SK-N-SH treated with all-trans-retinoic acid at 6 μM for 48 hours (cell line): ENCODE results near the gene HSPA4.

ENCODE experiments used
- ATAC-seq: fragments of 200-7000 bp; cut with Tn5 transposase; 3 replicates; pipeline ENCODE4 v1.9.1; 2020; ENCODE audit warnings: mild to moderate bottlenecking, moderate library complexity
- ARNTL ChIP-seq: fragments of 450-650 bp; formaldehyde crosslinking; IDR thresholded peaks from 2 replicates; pipeline ENCODE4 v1.5.0; 2020; ENCODE audit warnings: low read depth, mild to moderate bottlenecking, moderate library complexity, borderline replicate concordance
- CSDC2 ChIP-seq: fragments of 250-450 bp; sonication (Bioruptor Pico); IDR thresholded peaks from 2 replicates; pipeline ENCODE4 v1.5.0; 2020; ENCODE audit warnings: mild to moderate bottlenecking, moderate library complexity
- ESRRG ChIP-seq: fragments of 250-450 bp; sonication (Bioruptor Pico); IDR thresholded peaks from 2 replicates; pipeline ENCODE4 v1.6.1; 2021; ENCODE audit warnings: mild to moderate bottlenecking
- GLIS3 ChIP-seq: fragments of 250-450 bp; sonication (Bioruptor Pico); IDR thresholded peaks from 2 replicates; pipeline ENCODE4 v1.5.0; 2020; ENCODE audit warnings: mild to moderate bottlenecking, moderate library complexity
- ISL1 ChIP-seq: fragments of 250-450 bp; sonication (Bioruptor Pico); IDR thresholded peaks from 2 replicates; pipeline ENCODE4 v2.1.2; 2022; ENCODE audit warnings: mild to moderate bottlenecking, moderate library complexity
- OSR1 ChIP-seq: fragments of 250-450 bp; sonication (Bioruptor Pico); IDR thresholded peaks from 2 replicates; pipeline ENCODE4 v1.8.0; 2022; ENCODE audit warnings: moderate library complexity, mild to moderate bottlenecking, inconsistent platforms
- PPARA ChIP-seq: fragments of 250-450 bp; sonication (Bioruptor Pico); IDR thresholded peaks from 2 replicates; pipeline ENCODE4 v1.5.0; 2020; ENCODE audit warnings: mild to moderate bottlenecking, borderline replicate concordance
- RARB ChIP-seq: fragments of 250-450 bp; sonication (Bioruptor Pico); IDR thresholded peaks from 2 replicates; pipeline ENCODE4 v1.8.0; 2021; ENCODE audit warnings: mild to moderate bottlenecking, moderate library complexity
- SNAI2 ChIP-seq: fragments of 250-450 bp; sonication (Bioruptor Pico); IDR thresholded peaks from 2 replicates; pipeline ENCODE4 v1.5.0; 2020; ENCODE audit warnings: mild to moderate bottlenecking, moderate library complexity
- TOX ChIP-seq: fragments of 250-450 bp; sonication (Bioruptor Pico); IDR thresholded peaks from 2 replicates; pipeline ENCODE4 v1.8.0; 2021; ENCODE audit warnings: mild to moderate bottlenecking, moderate library complexity, borderline replicate concordance
- ZC3H10 ChIP-seq: fragments of 250-450 bp; sonication (Bioruptor Pico); IDR thresholded peaks from 2 replicates; pipeline ENCODE4 v1.5.1; 2021; ENCODE audit warnings: mild to moderate bottlenecking, moderate library complexity
- ZFP3 ChIP-seq: fragments of 250-450 bp; sonication (Bioruptor Pico); IDR thresholded peaks from 2 replicates; pipeline ENCODE4 v1.5.0; 2020; ENCODE audit warnings: mild to moderate bottlenecking, moderate library complexity
- ZFP30 ChIP-seq: fragments of 450-650 bp; formaldehyde crosslinking; IDR thresholded peaks from 2 replicates; pipeline ENCODE4 v1.5.0; 2022; ENCODE audit warnings: mild to moderate bottlenecking, moderate library complexity
- ZNF565 ChIP-seq: fragments of 450-650 bp; formaldehyde crosslinking; conservative IDR thresholded peaks from 2 replicates; pipeline ENCODE4 v1.5.0; 2020; ENCODE audit warnings: low read depth, mild to moderate bottlenecking, moderate library complexity
- ZNF8 ChIP-seq: fragments of 450-650 bp; formaldehyde crosslinking; IDR thresholded peaks from 2 replicates; pipeline ENCODE4 v1.5.0; 2020; ENCODE audit warnings: mild to moderate bottlenecking, moderate library complexity
- TF ChIP-seq, protein P1 (sequence below): fragments of 250-450 bp; sonication (Bioruptor Pico); IDR thresholded peaks from 2 replicates; pipeline ENCODE4 v1.5.0; 2020; ENCODE audit warnings: mild to moderate bottlenecking, moderate library complexity
- TF ChIP-seq, protein P2 (sequence below): fragments of 250-450 bp; sonication (Bioruptor Pico); IDR thresholded peaks from 2 replicates; pipeline ENCODE4 v1.8.0; 2020; ENCODE audit warnings: mild to moderate bottlenecking, moderate library complexity, borderline replicate concordance
- TF ChIP-seq, protein P3 (sequence below): fragments of 250-450 bp; sonication (Bioruptor Pico); IDR thresholded peaks from 2 replicates; pipeline ENCODE4 v1.5.1; 2021; ENCODE audit warnings: mild to moderate bottlenecking, moderate library complexity
- TF ChIP-seq, protein P4 (sequence below): fragments of 250-450 bp; sonication (Bioruptor Pico); IDR thresholded peaks from 2 replicates; pipeline ENCODE4 v1.8.0; 2021; ENCODE audit warnings: low read depth, mild to moderate bottlenecking, moderate library complexity, borderline replicate concordance
- TF ChIP-seq, protein P5 (sequence below): fragments of 250-450 bp; sonication (Bioruptor Pico); IDR thresholded peaks from 2 replicates; pipeline ENCODE4 v1.5.1; 2020; ENCODE audit warnings: low read depth, mild to moderate bottlenecking, moderate library complexity

The HSPA4 gene

DNA sequence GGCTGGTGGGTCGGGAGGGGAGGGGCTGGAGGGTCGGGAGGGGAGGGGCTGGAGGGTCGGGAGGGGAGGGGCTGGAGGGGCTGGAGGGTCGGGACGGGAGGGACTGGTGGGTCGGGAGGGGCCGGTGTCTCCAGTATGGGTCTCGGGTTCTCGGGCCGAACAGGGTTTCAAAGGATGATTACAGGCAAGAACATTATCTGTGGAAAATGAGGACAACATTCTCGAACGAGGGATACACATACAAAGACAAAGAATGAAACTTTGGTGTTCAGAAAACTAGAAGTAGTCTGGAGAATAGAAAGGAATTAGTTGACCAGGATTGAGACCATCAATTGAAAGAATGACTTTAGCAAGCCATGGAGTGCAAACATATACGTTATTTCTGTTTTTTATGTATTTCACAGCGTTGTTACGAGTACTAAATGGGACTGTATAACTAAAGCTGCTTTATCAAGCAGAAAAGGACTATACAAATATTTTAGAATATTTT is 25.1 kb upstream of the HSPA4 start:
- ATAC-seq = peak; percentile 63
- TF ChIP-seq OSR1 (CRISPR knock-in tag) (no peak), CSDC2 (no peak), RARB (CRISPR knock-in tag) (no peak), GLIS3 (CRISPR knock-in tag) (no peak), ISL1 (no peak), ZFP30 (CRISPR knock-in tag) (no peak), ZFP3 (CRISPR knock-in tag) (no peak), ZC3H10 (CRISPR knock-in tag) (no peak), ESRRG (no peak)
- TF ChIP-seq, protein P1, sequence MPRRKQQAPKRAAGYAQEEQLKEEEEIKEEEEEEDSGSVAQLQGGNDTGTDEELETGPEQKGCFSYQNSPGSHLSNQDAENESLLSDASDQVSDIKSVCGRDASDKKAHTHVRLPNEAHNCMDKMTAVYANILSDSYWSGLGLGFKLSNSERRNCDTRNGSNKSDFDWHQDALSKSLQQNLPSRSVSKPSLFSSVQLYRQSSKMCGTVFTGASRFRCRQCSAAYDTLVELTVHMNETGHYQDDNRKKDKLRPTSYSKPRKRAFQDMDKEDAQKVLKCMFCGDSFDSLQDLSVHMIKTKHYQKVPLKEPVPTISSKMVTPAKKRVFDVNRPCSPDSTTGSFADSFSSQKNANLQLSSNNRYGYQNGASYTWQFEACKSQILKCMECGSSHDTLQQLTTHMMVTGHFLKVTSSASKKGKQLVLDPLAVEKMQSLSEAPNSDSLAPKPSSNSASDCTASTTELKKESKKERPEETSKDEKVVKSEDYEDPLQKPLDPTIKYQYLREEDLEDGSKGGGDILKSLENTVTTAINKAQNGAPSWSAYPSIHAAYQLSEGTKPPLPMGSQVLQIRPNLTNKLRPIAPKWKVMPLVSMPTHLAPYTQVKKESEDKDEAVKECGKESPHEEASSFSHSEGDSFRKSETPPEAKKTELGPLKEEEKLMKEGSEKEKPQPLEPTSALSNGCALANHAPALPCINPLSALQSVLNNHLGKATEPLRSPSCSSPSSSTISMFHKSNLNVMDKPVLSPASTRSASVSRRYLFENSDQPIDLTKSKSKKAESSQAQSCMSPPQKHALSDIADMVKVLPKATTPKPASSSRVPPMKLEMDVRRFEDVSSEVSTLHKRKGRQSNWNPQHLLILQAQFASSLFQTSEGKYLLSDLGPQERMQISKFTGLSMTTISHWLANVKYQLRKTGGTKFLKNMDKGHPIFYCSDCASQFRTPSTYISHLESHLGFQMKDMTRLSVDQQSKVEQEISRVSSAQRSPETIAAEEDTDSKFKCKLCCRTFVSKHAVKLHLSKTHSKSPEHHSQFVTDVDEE (CRISPR knock-in tag) = no peak
- TF ChIP-seq, protein P2, sequence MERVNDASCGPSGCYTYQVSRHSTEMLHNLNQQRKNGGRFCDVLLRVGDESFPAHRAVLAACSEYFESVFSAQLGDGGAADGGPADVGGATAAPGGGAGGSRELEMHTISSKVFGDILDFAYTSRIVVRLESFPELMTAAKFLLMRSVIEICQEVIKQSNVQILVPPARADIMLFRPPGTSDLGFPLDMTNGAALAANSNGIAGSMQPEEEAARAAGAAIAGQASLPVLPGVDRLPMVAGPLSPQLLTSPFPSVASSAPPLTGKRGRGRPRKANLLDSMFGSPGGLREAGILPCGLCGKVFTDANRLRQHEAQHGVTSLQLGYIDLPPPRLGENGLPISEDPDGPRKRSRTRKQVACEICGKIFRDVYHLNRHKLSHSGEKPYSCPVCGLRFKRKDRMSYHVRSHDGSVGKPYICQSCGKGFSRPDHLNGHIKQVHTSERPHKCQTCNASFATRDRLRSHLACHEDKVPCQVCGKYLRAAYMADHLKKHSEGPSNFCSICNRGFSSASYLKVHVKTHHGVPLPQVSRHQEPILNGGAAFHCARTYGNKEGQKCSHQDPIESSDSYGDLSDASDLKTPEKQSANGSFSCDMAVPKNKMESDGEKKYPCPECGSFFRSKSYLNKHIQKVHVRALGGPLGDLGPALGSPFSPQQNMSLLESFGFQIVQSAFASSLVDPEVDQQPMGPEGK (CRISPR knock-in tag) = no peak

DNA sequence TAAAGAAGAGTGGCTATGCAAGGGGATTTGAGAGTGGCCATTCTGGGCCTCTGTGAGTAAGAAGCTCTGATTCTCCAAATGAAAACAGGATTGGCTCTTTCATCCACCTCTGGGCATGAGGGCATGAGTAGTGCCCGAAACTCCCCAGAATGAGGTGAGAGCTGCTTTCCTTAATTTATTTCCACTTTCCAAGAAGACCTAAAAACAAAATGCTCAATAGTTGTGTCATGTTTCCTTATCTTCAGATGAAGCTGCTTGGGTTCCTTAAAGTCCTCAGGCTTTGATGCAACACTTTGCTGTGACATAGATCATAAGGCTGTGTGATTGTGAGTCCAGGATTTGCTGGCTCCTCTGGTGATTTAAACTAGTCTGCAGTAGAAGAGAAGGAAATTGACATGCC is 22.4 kb upstream of the HSPA4 start:
- no peak for TF ChIP-seq ISL1
- no peak for TF ChIP-seq SNAI2 (CRISPR knock-in tag)
- TF ChIP-seq, protein P3, sequence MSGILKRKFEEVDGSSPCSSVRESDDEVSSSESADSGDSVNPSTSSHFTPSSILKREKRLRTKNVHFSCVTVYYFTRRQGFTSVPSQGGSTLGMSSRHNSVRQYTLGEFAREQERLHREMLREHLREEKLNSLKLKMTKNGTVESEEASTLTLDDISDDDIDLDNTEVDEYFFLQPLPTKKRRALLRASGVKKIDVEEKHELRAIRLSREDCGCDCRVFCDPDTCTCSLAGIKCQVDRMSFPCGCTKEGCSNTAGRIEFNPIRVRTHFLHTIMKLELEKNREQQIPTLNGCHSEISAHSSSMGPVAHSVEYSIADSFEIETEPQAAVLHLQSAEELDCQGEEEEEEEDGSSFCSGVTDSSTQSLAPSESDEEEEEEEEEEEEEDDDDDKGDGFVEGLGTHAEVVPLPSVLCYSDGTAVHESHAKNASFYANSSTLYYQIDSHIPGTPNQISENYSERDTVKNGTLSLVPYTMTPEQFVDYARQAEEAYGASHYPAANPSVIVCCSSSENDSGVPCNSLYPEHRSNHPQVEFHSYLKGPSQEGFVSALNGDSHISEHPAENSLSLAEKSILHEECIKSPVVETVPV = no peak
- TF ChIP-seq ARNTL (CRISPR knock-in tag) = no peak
- TF ChIP-seq, all 23 proteins: peak for 0
- no peak for ATAC-seq

DNA sequence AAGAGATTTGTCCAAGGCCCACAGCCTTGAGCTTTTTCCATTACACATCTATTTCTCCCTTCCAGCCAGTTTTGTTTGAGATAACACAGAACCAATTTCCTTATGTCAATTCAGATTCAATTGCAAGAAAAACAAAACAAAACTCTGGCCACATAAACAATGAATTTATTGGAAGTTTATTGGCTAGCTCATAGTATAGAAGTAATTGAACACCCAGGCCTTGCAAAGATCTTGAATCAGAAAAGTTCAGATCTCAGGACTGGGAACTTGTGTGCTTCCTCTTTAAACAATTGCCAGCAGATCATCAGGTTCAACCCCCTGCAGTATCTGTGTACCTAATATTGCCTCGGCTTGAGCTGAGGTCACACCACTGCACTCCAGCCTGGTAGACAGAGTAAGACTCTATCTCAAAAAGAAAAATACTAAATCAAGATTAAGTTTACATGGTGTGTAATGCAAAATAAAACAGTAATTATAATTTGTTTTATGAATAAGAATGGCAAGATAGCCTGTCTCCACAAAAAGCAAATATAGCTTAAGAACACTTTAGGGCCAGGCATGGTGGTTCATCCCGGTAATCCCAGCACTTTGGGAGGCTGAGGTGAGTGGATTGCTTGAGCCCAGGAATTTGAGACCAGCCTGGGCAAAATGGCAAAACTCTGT is 21.3 kb upstream of the HSPA4 start:
- no peak for ATAC-seq
- TF ChIP-seq ZC3H10 (CRISPR knock-in tag) (no peak), ZNF8 (CRISPR knock-in tag) (no peak), ARNTL (CRISPR knock-in tag) (no peak), PPARA (CRISPR knock-in tag) (no peak), ESRRG (no peak), GLIS3 (CRISPR knock-in tag) (no peak), SNAI2 (CRISPR knock-in tag) (no peak), ZFP3 (CRISPR knock-in tag) (no peak), RARB (CRISPR knock-in tag) (no peak), ISL1 (no peak), ZNF565 (CRISPR knock-in tag) (no peak), TOX (CRISPR knock-in tag) (no peak), OSR1 (CRISPR knock-in tag) (no peak)
- TF ChIP-seq, protein P3 = no peak
- TF ChIP-seq, protein P2 (CRISPR knock-in tag) = no peak
- TF ChIP-seq, protein P4, sequence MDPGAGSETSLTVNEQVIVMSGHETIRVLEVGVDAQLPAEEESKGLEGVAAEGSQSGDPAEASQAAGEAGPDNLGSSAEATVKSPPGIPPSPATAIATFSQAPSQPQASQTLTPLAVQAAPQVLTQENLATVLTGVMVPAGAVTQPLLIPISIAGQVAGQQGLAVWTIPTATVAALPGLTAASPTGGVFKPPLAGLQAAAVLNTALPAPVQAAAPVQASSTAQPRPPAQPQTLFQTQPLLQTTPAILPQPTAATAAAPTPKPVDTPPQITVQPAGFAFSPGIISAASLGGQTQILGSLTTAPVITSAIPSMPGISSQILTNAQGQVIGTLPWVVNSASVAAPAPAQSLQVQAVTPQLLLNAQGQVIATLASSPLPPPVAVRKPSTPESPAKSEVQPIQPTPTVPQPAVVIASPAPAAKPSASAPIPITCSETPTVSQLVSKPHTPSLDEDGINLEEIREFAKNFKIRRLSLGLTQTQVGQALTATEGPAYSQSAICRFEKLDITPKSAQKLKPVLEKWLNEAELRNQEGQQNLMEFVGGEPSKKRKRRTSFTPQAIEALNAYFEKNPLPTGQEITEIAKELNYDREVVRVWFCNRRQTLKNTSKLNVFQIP (CRISPR knock-in tag) = no peak
- TF ChIP-seq, protein P5, sequence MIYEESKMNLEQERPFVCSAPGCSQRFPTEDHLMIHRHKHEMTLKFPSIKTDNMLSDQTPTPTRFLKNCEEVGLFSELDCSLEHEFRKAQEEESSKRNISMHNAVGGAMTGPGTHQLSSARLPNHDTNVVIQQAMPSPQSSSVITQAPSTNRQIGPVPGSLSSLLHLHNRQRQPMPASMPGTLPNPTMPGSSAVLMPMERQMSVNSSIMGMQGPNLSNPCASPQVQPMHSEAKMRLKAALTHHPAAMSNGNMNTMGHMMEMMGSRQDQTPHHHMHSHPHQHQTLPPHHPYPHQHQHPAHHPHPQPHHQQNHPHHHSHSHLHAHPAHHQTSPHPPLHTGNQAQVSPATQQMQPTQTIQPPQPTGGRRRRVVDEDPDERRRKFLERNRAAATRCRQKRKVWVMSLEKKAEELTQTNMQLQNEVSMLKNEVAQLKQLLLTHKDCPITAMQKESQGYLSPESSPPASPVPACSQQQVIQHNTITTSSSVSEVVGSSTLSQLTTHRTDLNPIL (CRISPR knock-in tag) = no peak
- TF ChIP-seq, protein P1 (CRISPR knock-in tag) = no peak
